Activated CD4-positive, CD25-positive, alpha-beta regulatory T cell (primary cell): Measurements from ENCODE around the gene SHC1.

ENCODE experiments used
- DNase-seq, 4 experiments: peaks; one replicate each; lab custom pipeline; 2025; lab: John Stamatoyannopoulos, UW

SHC1 gene, protein sequence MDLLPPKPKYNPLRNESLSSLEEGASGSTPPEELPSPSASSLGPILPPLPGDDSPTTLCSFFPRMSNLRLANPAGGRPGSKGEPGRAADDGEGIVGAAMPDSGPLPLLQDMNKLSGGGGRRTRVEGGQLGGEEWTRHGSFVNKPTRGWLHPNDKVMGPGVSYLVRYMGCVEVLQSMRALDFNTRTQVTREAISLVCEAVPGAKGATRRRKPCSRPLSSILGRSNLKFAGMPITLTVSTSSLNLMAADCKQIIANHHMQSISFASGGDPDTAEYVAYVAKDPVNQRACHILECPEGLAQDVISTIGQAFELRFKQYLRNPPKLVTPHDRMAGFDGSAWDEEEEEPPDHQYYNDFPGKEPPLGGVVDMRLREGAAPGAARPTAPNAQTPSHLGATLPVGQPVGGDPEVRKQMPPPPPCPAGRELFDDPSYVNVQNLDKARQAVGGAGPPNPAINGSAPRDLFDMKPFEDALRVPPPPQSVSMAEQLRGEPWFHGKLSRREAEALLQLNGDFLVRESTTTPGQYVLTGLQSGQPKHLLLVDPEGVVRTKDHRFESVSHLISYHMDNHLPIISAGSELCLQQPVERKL

GRCh38 chr1:154970631-154971340, at the start of gene SHC1:
Gene SHC1, minus strand, starts transcription at chr1:154970747. Its CDS starts 221 bp downstream, at chr1:154970526.
- DNase-seq, result no peak

GRCh38 chr1:155019377-155020245, 49.1 kb upstream of the SHC1 start:
- DNase-seq, result no peak

GRCh38 chr1:155018617-155019348, 48.2 kb upstream of the SHC1 start:
- DNase-seq, result no peak

DNA sequence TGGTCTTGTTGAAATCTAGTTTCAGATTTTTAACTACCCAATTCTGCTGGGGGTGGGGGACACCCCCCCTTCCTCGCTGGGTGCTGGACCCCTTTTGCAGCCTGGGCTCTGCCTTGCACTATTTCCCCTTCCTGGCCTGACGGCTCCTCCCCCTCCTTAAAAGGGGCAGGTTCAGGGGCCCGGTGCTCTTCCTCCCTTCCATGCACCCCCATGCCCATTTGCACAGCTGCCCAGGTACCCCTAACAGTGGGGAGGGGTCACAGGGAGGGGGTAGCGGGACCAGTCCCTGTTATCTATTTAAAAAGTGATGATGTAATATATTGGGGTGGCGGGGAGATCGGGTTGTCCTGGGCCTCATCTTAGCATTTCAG, 47.4 kb upstream of the SHC1 start:
- no peak for DNase-seq

GRCh38 chr1:155017041-155017945, 46.7 kb upstream of the SHC1 start:
- peak; percentile 78 to 87 (median 85) for DNase-seq

GRCh38 chr1:155016231-155016831, 45.8 kb upstream of the SHC1 start:
- no peak for DNase-seq

DNA sequence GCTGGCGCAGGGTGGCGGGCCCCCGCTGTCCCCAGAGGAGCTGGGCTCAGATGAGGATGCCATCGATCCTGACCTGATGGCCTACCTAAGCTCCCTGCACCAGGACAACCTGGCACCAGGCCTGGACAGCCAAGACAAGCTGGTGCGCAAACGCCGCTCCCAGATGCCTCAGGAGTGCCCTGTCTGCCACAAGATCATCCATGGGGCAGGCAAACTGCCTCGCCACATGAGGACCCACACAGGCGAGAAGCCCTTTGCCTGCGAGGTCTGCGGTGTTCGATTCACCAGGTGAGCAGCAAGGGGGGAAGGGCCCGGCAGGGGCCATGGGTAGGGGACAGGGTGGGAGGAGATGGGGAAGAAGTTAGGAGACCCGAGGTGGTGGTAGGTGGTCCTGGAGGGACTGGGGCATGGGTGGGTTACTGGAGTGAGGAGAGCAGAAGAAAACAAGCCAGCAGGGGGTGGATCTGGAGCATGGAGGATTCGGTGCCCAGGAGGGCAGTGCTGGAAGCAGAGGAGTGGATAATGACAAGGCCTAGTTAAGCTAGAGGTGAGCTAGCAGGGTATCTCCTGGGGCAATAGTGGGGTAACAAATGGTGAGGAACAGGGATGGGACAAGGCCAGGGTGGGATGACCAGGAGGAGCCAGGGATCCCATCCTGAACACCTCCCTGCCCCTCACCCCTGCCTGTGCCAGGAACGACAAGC, 45.1 kb upstream of the SHC1 start:
- no peak for DNase-seq

GRCh38 chr1:155014709-155015508, 44.4 kb upstream of the SHC1 start:
- DNase-seq, result no peak

- DNase-seq, result peak in 2 of 4 experiments; percentile 36 to 46
These were observed 43.1 kb upstream of the SHC1 start for GRCh38 chr1:155013632-155014031.

GRCh38 chr1:155012776-155013602, 42.4 kb upstream of the SHC1 start:
- DNase-seq, result no peak

- no peak for DNase-seq
These were observed 41.5 kb upstream of the SHC1 start for GRCh38 chr1:155012026-155012546.

DNA sequence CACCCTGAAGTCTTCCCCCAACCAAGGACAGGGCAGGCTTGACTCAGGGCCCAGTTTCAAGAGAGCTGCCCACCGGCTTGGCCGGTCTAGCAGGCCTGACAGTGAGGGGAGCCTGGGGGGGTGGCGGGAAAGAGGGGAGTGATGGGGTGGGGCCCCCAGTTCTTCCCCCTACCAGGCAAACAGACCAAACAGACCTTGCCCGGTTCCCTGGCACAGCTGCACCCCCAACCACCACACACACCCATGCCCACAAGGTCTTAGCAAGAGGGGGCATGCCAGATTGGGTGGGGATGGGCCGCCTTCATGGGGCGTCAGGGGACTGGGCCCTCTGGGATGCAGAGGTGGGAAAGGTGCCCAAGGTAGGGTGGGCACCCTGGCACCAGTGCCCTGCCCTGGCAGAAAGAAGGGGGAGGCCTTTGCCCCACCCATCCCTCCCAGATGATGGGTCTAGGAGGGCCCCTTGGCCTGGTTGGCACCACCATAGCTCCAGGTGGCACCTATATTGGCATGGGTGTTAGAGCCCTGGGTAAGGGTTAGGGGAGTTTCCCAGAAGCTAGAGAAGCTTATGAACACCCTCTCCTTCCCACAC, 41.0 kb upstream of the SHC1 start:
- no peak for DNase-seq

DNA sequence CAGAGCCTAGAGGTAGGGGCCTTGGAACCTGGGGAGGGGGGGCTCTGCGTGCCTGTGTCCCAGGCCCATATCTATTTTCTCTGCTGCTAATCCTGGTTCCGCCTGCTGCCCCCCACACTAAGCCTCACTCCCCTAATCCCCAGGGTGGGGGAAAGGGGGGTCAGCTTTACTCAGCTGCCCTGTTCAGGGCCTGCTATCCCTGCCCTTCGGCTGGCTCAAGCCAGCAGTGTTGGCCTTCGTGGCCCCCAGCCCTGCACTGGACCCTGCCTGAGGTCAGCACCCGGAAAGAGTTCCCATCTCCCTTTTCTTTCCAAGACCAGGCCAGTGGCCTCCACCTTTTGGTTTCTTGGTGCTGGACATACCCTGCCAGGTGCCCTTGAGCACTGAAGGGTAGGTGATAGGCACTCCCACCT, 40.5 kb upstream of the SHC1 start:
- no peak for DNase-seq

DNA sequence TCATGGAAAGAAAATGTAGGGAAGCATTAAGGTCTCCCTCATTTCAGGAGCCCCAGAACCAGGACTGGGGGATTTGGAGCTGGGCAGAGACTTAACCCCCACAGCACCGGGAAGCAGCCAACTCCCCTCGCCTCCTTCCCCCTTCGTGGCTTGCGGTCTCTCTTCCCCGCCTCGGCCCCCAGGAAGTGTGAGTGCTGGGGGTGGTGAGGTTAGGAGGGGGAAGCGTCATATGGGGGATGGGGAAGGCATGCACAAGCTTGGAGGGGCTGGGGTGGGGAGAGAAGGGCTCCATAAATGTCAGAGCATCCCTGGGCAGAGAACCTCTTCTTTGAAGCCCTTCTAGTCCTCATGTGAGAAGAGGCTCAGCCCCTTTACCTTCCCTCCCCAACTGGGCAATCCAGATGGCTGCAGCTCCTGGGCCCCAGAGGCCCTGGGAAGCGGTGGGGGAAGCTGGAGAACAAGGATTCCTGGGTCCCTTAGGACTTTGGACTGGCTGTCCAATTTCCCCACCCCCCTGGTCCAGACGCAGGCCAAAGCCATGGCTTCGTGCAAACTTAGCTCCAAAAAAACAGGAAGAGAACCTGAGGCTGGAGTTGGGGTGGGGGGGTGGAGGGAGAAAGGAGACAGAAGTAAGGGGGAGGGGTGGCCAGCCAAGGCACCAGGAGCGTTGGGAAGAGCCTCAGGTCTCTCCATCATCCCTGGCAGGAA, 39.8 kb upstream of the SHC1 start:
- DNase-seq, result no peak

GRCh38 chr1:155009742-155010141, 39.2 kb upstream of the SHC1 start:
- DNase-seq, result no peak

GRCh38 chr1:155009221-155009711, 38.7 kb upstream of the SHC1 start:
- DNase-seq, result no peak
